Skeletal muscle tissue (tissue), 4 donors: Measurements from ENCODE around the gene TFEB. TPM values are rescaled to one million over a fixed set of nuclear protein-coding genes. Genes with fewer than 3 reads are reported as not detected.

Experiments used
- H3K27ac ChIP-seq: one replicate; pipeline ENCODE4 v1.7.0; 2013; ENCODE audit warnings: mild to moderate bottlenecking, low read depth, low read length, inconsistent platforms
- H3K27me3 ChIP-seq, 3 donors: one replicate each; pipeline ENCODE4 v1.7.0; 2013; ENCODE audit warnings: low read length in 3 of 3; ENCODE audit not compliant: control insufficient read depth in 3 of 3, insufficient read depth in 3 of 3
- H3K36me3 ChIP-seq, 3 donors: one replicate each; pipeline ENCODE4 v1.7.0; 2013; ENCODE audit warnings: low read length in 3 of 3; ENCODE audit not compliant: control insufficient read depth in 3 of 3, insufficient read depth in 3 of 3
- H3K4me1 ChIP-seq, 3 donors: one replicate each; pipeline ENCODE4 v1.7.0; 2013; ENCODE audit warnings: low read length in 3 of 3, mild to moderate bottlenecking in 3 of 3; ENCODE audit not compliant: control insufficient read depth in 3 of 3, insufficient read depth in 3 of 3
- H3K4me3 ChIP-seq, 3 donors: one replicate each; pipeline ENCODE4 v1.7.0; 2013; ENCODE audit warnings: low read length in 3 of 3
- H3K9ac ChIP-seq, 3 donors: one replicate each; pipeline ENCODE4 v1.7.0; 2013; ENCODE audit warnings: low read length in 3 of 3, mild to moderate bottlenecking in 3 of 3, moderate library complexity in 2 of 3, low read depth in 1 of 3
- H3K9me3 ChIP-seq, 3 donors: one replicate each; pipeline ENCODE4 v1.7.0; 2013; ENCODE audit warnings: low read length in 3 of 3; ENCODE audit not compliant: control insufficient read depth in 3 of 3
- total RNA-seq: library from RNA; depleted of rRNA; stranded (reverse); fragments of >200 nt; gene quantifications from one replicate; pipeline ENCODE4 v1.2.3, GENCODE V29; 2014
- donor health status: Osteomylitis.

The TFEB gene
- total RNA-seq, 1 donor from 2014 or later: 7.8 TPM

DNA sequence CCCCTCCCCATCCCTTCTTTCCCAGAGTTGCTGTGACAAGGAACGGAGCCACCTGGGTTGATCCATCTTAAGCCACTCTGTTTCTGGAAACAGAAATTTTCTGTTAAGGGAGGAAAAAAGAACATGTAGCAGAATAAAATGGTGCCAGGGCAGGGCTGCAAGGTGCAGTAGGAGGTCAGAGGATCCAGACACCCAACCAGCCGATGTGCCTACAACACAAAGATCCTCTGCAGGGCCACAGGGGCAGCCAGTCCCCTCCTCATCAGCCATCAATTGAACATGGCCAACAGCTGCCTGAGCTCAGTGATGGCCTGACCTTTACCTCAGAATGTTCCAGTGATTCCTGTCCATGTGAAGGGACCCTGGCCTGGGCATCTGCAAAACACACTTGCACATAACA is 85.3 kb downstream of the TFEB start:
- no peak overlapping the region for H3K9ac ChIP-seq
- no peaks in the 10 kb centered on the region for H3K4me1 ChIP-seq
- H3K4me3 ChIP-seq: no peak overlapping the region
- H3K9me3 ChIP-seq: no peaks in the 10 kb centered on the region
- H3K36me3 ChIP-seq: no peaks in the 10 kb centered on the region
- peaks cover 10 to 32% (median 12%) of the 10 kb centered on the region in 3 donors for H3K27me3 ChIP-seq
- H3K27ac ChIP-seq: no peak overlapping the region

DNA sequence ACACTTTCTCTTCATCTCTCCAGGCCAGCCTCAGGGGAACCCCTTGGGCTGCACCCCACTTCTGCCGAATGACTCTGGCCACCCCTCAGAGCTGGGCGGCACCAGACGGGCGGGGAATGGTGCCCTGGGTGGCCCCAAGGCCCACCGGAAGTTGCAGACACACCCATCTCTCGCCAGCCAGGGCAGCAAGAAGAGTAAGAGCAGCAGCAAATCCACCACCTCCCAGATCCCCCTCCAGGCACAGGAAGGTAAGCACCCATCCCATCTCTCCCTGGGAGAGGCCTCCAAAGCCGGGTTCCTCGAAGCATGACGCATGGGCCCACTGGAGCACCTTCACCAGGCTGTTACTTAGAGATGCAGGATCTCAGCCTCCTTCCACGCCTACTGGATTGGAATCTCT is 85.8 kb downstream of the TFEB start:
- H3K27me3 ChIP-seq: peaks cover 10 to 32% (median 12%) of the 10 kb centered on the region in 3 donors
- no peaks in the 10 kb centered on the region for H3K36me3 ChIP-seq

DNA sequence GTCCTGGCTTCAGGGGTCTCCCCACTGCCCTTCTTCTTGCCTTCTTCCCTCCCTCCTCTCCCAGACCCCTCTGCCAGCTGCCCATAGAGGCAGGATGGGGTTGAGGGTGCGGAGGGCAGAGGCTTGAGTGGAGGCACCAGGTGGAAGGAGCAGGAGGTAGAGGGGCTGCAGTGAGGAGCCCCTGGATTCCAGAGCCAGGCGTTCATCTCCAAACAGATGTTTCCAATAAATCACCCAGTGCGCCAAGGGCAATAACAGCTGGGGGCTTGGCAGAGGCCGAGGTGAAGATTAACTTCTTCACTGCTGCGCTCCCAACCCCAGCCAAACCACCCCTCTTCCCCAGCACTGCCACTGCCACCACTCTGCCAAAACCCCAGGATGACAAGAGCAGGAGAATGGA is 86.5 kb downstream of the TFEB start:
- no peak overlapping the region for H3K4me3 ChIP-seq
- H3K4me1 ChIP-seq: no peaks in the 10 kb centered on the region
- peaks cover 10 to 32% (median 12%) of the 10 kb centered on the region in 3 donors for H3K27me3 ChIP-seq
- H3K9me3 ChIP-seq: no peaks in the 10 kb centered on the region
- H3K36me3 ChIP-seq: no peaks in the 10 kb centered on the region
- no peak overlapping the region for H3K27ac ChIP-seq
- H3K9ac ChIP-seq: no peak overlapping the region

More for the DNA sequence above, 85.8 kb downstream of the TFEB start:
- no peak overlapping the region for H3K4me3 ChIP-seq
- no peak overlapping the region for H3K27ac ChIP-seq
- H3K9me3 ChIP-seq: no peaks in the 10 kb centered on the region
- no peaks in the 10 kb centered on the region for H3K4me1 ChIP-seq
- H3K9ac ChIP-seq: no peak overlapping the region

DNA sequence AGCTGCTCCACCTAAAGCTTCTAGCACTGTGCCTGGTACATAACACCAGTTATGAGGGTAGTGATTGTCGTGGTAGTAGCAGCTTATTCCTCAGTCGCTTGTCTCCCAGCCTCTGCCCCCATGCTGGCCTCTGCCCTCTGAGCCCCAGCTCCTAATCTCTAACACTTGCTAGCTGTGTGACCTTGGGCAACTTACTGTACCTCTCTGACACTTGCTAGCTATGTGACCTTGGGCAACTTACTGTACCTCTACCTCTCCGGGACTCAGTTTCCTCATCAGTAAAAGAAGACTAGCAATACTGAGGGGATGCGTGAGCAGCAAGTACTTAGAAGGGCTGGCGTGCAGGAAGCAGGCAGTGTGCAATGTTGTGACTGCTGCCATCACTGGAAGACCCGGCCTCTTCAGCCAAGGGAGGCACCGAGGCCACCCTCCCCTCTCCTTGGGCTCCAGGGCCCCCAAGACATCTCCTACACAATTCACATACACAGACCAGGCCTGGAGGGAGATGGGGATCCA is 87.3 kb downstream of the TFEB start:
- H3K36me3 ChIP-seq: no peaks in the 10 kb centered on the region
- no peak overlapping the region for H3K27ac ChIP-seq
- no peaks in the 10 kb centered on the region for H3K4me1 ChIP-seq
- no peak overlapping the region for H3K4me3 ChIP-seq
- H3K9me3 ChIP-seq: no peaks in the 10 kb centered on the region
- H3K9ac ChIP-seq: no peak overlapping the region
- peaks cover 10 to 32% (median 12%) of the 10 kb centered on the region in 3 donors for H3K27me3 ChIP-seq

DNA sequence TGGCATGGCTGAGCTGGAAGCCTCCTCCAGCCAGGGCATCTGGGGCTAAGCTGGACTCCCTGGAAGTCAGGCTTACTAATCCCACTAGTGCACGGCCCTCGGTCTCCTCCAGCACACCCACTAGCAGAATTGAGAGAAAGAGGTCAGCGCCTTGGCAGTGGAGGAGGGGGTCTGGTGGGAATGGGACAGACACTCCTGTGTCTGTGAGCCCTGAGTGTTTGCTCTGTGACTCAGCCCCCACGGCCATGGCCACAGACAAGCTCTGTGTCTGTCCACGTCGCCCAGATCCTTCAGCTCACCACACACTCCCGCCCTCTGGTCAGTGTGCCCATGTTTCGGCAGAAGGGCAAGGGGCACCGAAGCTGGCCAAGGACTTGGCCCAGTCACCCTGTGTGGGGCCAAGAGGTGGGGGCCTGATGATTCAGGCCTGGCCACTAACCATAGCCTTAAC is 88.3 kb downstream of the TFEB start:
- H3K4me3 ChIP-seq: no peak overlapping the region
- H3K4me1 ChIP-seq: no peaks in the 10 kb centered on the region
- no peaks in the 10 kb centered on the region for H3K9me3 ChIP-seq
- H3K9ac ChIP-seq: no peak overlapping the region
- H3K27ac ChIP-seq: no peak overlapping the region
- no peaks in the 10 kb centered on the region for H3K36me3 ChIP-seq
- peaks cover 10 to 32% (median 12%) of the 10 kb centered on the region in 3 donors for H3K27me3 ChIP-seq

- H3K9ac ChIP-seq: no peak overlapping the region
- H3K4me3 ChIP-seq: no peak overlapping the region
- no peaks in the 10 kb centered on the region for H3K9me3 ChIP-seq
- no peaks in the 10 kb centered on the region for H3K36me3 ChIP-seq
- no peaks in the 10 kb centered on the region for H3K4me1 ChIP-seq
- peaks cover 7 to 36% (median 12%) of the 10 kb centered on the region in 3 donors for H3K27me3 ChIP-seq
- no peak overlapping the region for H3K27ac ChIP-seq
Observed at GRCh38 chr6:41646026-41646795, 89.2 kb downstream of the TFEB start.

GRCh38 chr6:41645007-41645618 is 90.3 kb downstream of the TFEB start:
- Histone ChIP-seq H3K27ac (no peak overlapping the region), H3K27me3 (peaks cover 7 to 34% (median 12%) of the 10 kb centered on the region in 3 donors), H3K4me3 (no peak overlapping the region), H3K9ac (no peak overlapping the region), H3K4me1 (no peaks in the 10 kb centered on the region), H3K9me3 (no peaks in the 10 kb centered on the region), H3K36me3 (no peaks in the 10 kb centered on the region)

DNA sequence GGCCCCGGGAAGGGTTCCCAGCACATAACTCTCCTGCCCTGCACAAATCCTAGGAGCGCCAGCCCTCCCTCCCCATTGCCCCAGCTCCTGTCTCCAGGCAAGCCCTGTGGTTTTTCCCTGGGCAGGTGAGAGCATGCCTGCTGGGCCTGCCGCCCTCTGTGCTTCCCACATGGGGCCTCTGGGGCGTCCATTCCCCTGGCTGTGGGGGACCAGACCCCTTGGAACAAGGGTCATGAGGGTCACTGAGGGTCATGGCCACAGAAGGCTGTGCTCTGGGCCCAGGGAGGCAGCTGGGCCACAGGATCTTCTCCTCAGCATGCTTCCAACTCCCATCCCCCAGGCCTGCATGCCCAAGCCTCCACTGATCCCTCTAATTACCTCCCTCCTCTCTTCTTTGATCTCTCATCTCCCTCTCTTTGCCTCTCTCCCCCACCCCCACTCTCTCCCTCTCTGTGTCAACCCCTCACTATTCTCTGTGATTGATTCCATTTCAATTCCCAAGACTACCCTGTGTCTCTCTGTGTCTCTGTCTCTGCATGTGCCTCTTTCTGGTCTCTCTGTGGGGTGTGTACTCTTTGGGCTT is 91.0 kb downstream of the TFEB start:
- H3K27me3 ChIP-seq: peaks cover 13 to 40% (median 14%) of the 10 kb centered on the region in 3 donors
- H3K9ac ChIP-seq: no peak overlapping the region
- H3K4me3 ChIP-seq: no peak overlapping the region
- no peaks in the 10 kb centered on the region for H3K36me3 ChIP-seq
- peaks cover under 1 to 6% (median 1%) of the 10 kb centered on the region in 3 donors for H3K4me1 ChIP-seq
- no peaks in the 10 kb centered on the region for H3K9me3 ChIP-seq
- no peak overlapping the region for H3K27ac ChIP-seq

DNA sequence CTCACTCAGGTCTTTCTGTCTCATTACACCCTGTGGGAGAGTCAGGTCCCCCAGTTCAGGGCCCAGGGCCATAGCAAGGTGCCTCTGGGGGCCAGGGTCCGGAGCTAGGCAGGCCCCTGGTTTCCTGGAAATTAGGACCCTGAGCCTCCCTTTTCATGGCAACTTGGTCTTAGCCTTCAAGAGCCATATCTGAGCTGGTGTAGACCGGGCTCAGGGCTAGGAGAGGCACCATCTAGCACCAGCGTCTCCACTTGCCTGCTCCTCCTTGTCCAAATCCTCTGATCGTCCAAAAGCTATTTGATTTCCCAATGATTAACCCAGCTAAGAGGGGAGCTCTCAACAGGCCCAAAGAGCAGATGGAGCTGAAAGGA is 91.5 kb downstream of the TFEB start:
- H3K9ac ChIP-seq: no peak overlapping the region
- H3K4me3 ChIP-seq: no peak overlapping the region
- H3K36me3 ChIP-seq: no peaks in the 10 kb centered on the region
- peaks cover 5 to 7% (median 5%) of the 10 kb centered on the region in 3 donors for H3K4me1 ChIP-seq
- H3K27ac ChIP-seq: no peak overlapping the region
- peaks cover 18 to 42% (median 19%) of the 10 kb centered on the region in 3 donors for H3K27me3 ChIP-seq
- no peaks in the 10 kb centered on the region for H3K9me3 ChIP-seq
